Endodermal cell (in vitro differentiated cells): ENCODE data around the gene AUTS2. TPM values are rescaled to one million over a fixed set of nuclear protein-coding genes. Genes with fewer than 3 reads are reported as not detected.
A peak's percentile ranks its signal among the peaks of the same experiment; 100 is the strongest.

Source experiments
- DNase-seq: peaks from one replicate; pipeline ENCODE4 v3.0.0-alpha.2; 2017
- H3K27ac ChIP-seq: 2 replicates; pipeline ENCODE4 v1.5.1; 2013; ENCODE audit warnings: mild to moderate bottlenecking, low read depth, low read length, moderate library complexity
- H3K27me3 ChIP-seq: 2 replicates; pipeline ENCODE4 v1.6.1; 2013; ENCODE audit warnings: mild to moderate bottlenecking, low read length, moderate library complexity; ENCODE audit not compliant: insufficient read depth, control insufficient read depth, poor library complexity, severe bottlenecking
- H3K36me3 ChIP-seq: 2 replicates; pipeline ENCODE4 v1.7.0; 2013; ENCODE audit warnings: mild to moderate bottlenecking, low read length, moderate library complexity; ENCODE audit not compliant: control insufficient read depth, insufficient read depth
- H3K4me1 ChIP-seq: one replicate; pipeline ENCODE4 v1.7.0; 2013; ENCODE audit warnings: low read length; ENCODE audit not compliant: control insufficient read depth, insufficient read depth
- H3K4me3 ChIP-seq: 2 replicates; pipeline ENCODE4 v1.5.1; 2013; ENCODE audit warnings: mild to moderate bottlenecking, low read length, moderate library complexity
- H3K9ac ChIP-seq: 2 replicates; pipeline ENCODE4 v1.6.1; 2013; ENCODE audit warnings: mild to moderate bottlenecking, low read length, moderate library complexity; ENCODE audit not compliant: poor library complexity, severe bottlenecking; ENCODE audit errors: extremely low read depth
- H3K9me3 ChIP-seq: 2 replicates; pipeline ENCODE4 v1.6.1; 2013; ENCODE audit warnings: mild to moderate bottlenecking, low read length, moderate library complexity; ENCODE audit not compliant: control insufficient read depth
- H3K27ac Mint-ChIP-seq: 2 replicates; pipeline ENCODE4 v1.8.0; 2020; ENCODE audit warnings: mixed read lengths
- H3K27me3 Mint-ChIP-seq: 2 replicates; pipeline ENCODE4 v1.8.0; 2021; ENCODE audit warnings: mild to moderate bottlenecking, mixed read lengths; ENCODE audit not compliant: insufficient read depth
- H3K36me3 Mint-ChIP-seq: 2 replicates; pipeline ENCODE4 v1.8.0; 2020; ENCODE audit warnings: low read depth, mixed read lengths
- H3K4me1 Mint-ChIP-seq: 2 replicates; pipeline ENCODE4 v1.8.0; 2020; ENCODE audit warnings: mixed read lengths
- H3K4me3 Mint-ChIP-seq: 2 replicates; pipeline ENCODE4 v1.8.0; 2020; ENCODE audit warnings: mild to moderate bottlenecking, moderate library complexity, mixed read lengths
- H3K9me3 Mint-ChIP-seq: 2 replicates; pipeline ENCODE4 v1.8.0; 2020; ENCODE audit warnings: mild to moderate bottlenecking, mixed read lengths
- CTCF ChIP-seq: fragments of 200-600 bp; sonication (generic); conservative IDR thresholded peaks from 2 replicates; pipeline ENCODE4 v1.5.0; 2021; ENCODE audit warnings: antibody characterized with exemption, mild to moderate bottlenecking
- WGBS, 2 experiments: methylation state at CpG; one replicate each; pipeline versions ENCODE4 v1.1.5 to v1.1.7; 2013; ENCODE audit warnings: missing lambda C conversion rate in 2 of 2, mixed read lengths in 1 of 2; ENCODE audit not compliant: insufficient coverage in 1 of 2, insufficient read length in 1 of 2; 5-methylcytosine and 5-hydroxymethylcytosine counted together
- total RNA-seq, 2 donors: library from RNA; stranded (reverse); fragmentation: NEBNext Ultra II Directional in 1 of 2; extraction: Animal tissue kit (Norgen Biotek cat#: 25700) in 1 of 2; gene quantifications; 2 replicates in 1 of 2; 3 replicates in 1 of 2; pipeline ENCODE4 v1.2.1, GENCODE V29; 2021

Gene AUTS2
- total RNA-seq, 2 donors from 2014 or later: 76.8 to 106 TPM

- H3K27me3 Mint-ChIP-seq: peaks cover 28% of the 10 kb centered on the region
- H3K9ac ChIP-seq: no peak overlapping the region
These were observed 1019.8 kb downstream of the AUTS2 start for GRCh38 chr7:70618020-70618551.

GRCh38 chr7:70619130-70619529 lies 1020.9 kb downstream of the AUTS2 start:
- Mint-ChIP-seq H3K27me3 (peaks cover 31% of the 10 kb centered on the region), H3K27ac (peak overlapping the region; percentile 80), H3K4me3 (peak overlapping the region; percentile 15), H3K36me3 (peaks cover 6% of the 10 kb centered on the region), H3K9me3 (no peaks in the 10 kb centered on the region), H3K4me1 (peaks cover 53% of the 10 kb centered on the region)
- WGBS, 2 experiments: 7 to 8% methylated on average over 2 to 11 of the region's 12 CpGs
- Histone ChIP-seq H3K27ac (peak overlapping the region; percentile 27), H3K4me3 (peak overlapping the region; percentile 13), H3K4me1 (peaks cover 16% of the 10 kb centered on the region), H3K9ac (no peak overlapping the region), H3K36me3 (peaks cover 2% of the 10 kb centered on the region), H3K27me3 (no peaks in the 10 kb centered on the region), H3K9me3 (no peaks in the 10 kb centered on the region)
- DNase-seq: peak; percentile 79
- TF ChIP-seq CTCF: no peak

More at GRCh38 chr7:70618020-70618551, 1019.8 kb downstream of the AUTS2 start:
- Histone ChIP-seq H3K4me3 (peak overlapping the region; percentile 13), H3K4me1 (peaks cover 16% of the 10 kb centered on the region), H3K36me3 (peaks cover 2% of the 10 kb centered on the region), H3K9me3 (no peaks in the 10 kb centered on the region), H3K27me3 (no peaks in the 10 kb centered on the region), H3K27ac (no peak overlapping the region)
- H3K36me3 Mint-ChIP-seq: peaks cover 6% of the 10 kb centered on the region
- DNase-seq: peak; percentile 41
- no peak overlapping the region for H3K4me3 Mint-ChIP-seq
- peaks cover 61% of the 10 kb centered on the region for H3K4me1 Mint-ChIP-seq
- H3K9me3 Mint-ChIP-seq: no peaks in the 10 kb centered on the region
- TF ChIP-seq CTCF: no peak
- WGBS, 2 experiments: 89 to 91% methylated on average over 6 to 10 of the region's 10 CpGs
- H3K27ac Mint-ChIP-seq: no peak overlapping the region

GRCh38 chr7:70619659-70620058 lies 1021.4 kb downstream of the AUTS2 start:
- Histone ChIP-seq H3K9me3 (no peaks in the 10 kb centered on the region), H3K4me1 (peaks cover 20% of the 10 kb centered on the region), H3K4me3 (peak overlapping the region; percentile 18), H3K9ac (no peak overlapping the region), H3K36me3 (peaks cover 2% of the 10 kb centered on the region), H3K27me3 (no peaks in the 10 kb centered on the region), H3K27ac (no peak overlapping the region)
- Mint-ChIP-seq H3K27me3 (peaks cover 31% of the 10 kb centered on the region), H3K9me3 (no peaks in the 10 kb centered on the region), H3K36me3 (peaks cover 6% of the 10 kb centered on the region), H3K4me1 (peaks cover 53% of the 10 kb centered on the region), H3K4me3 (peak overlapping the region; percentile 15), H3K27ac (peak overlapping the region; percentile 80)
- no peak for TF ChIP-seq CTCF
- WGBS, 2 experiments: 62 to 75% methylated on average over 5 to 7 of the region's 7 CpGs
- DNase-seq: peak; percentile 66
